Measurements from ENCODE around the gene LEMD2. TPM values are rescaled to one million over a fixed set of nuclear protein-coding genes. Genes with fewer than 3 reads are reported as not detected.

Gene LEMD2
- polyA plus RNA-seq, 1 of the 3 experiments (the other 2 are of a cell fraction) = 56.5 TPM

DNA sequence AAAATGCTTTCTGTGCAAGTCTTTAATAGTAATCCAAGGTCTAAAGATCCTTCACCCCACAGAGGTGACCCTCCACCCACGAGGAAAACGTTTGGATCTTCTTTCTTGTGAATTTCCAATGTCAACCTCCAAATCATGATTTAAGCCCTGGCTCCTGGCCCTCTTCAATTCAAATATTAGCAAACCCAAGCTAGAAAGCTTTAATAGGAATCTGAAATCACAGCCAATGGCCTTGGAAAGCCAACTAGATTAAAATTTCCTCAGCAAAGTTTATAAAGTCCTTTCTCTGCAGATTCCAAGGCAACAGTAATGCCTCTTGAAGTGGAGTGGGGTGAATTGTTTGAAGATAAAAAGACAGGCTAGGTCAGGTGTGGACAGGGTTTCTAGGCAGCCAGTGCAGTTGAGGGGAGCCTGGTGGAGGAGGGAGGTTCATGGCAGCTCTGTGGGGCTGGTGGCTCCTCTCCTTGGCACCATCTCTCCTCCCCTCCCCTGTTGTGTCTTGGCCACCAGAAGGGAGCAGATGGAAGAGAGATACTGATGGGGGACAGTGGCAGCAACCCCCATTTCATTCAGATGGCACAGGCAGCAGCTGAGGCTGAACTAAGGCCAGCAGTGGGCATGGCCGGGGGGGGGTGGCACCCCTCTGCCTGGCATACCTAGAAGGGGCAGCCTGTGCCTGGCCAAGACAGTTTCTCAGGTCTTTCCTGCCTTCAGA, 65.4 kb downstream of the LEMD2 start:
- H3K4me2 ChIP-seq = no peak overlapping the region
- no peak overlapping the region for H3K9ac ChIP-seq
- no peak overlapping the region for H2AFZ ChIP-seq (ENCODE audit: low read depth)
- 10% methylated on average over 3 of the region's 3 CpGs for WGBS (ENCODE audit: low lambda C conversion rate)
- no peaks in the 10 kb centered on the region for H3K79me2 ChIP-seq (ENCODE audit: insufficient read depth)
- TF ChIP-seq FOSL2 (IDR thresholded peaks at IDR 0.05; ENCODE audit: borderline replicate concordance, low read depth) = no peak
- no peaks in the 10 kb centered on the region for H3K9me2 ChIP-seq
- CTCF ChIA-PET = interaction anchor here (0.8 to 3.4 kb wide), 7 partner anchors 12 to 138 kb away, joined by 3 to 21 read pairs (median 4); partner anchors contain the start of gene UQCC2
- no peaks in the 10 kb centered on the region; a peak in 1 of 4 replicates for H3K4me1 ChIP-seq (ENCODE audit: control insufficient read depth in 1 of 2, insufficient read depth in 2 of 2, low read depth in 1 of 2, low read length in 1 of 2)
- H3F3A ChIP-seq (replicated peaks; ENCODE audit: insufficient read depth) = no peaks in the 10 kb centered on the region
- DNase-seq = no peak
- no peak overlapping the region for H3K4me3 ChIP-seq (ENCODE audit: low read depth in 2 of 2, low read length in 1 of 2)
- no peaks in the 10 kb centered on the region for H4K20me1 ChIP-seq (ENCODE audit: insufficient read depth)
- no peak overlapping the region for H3K27ac ChIP-seq (ENCODE audit: low read depth in 2 of 2, low read length in 1 of 2)
- H3K27me3 ChIP-seq (ENCODE audit: insufficient read depth) = peaks cover 74% of the 10 kb centered on the region
- no peaks in the 10 kb centered on the region for H3K36me3 ChIP-seq (replicated peaks in 1 of 2; ENCODE audit: control insufficient read depth in 1 of 2, insufficient read depth in 2 of 2, low read length in 1 of 2)
- no peaks in the 10 kb centered on the region for H3K9me3 ChIP-seq
- POLR2A ChIA-PET = no interaction called here

DNA sequence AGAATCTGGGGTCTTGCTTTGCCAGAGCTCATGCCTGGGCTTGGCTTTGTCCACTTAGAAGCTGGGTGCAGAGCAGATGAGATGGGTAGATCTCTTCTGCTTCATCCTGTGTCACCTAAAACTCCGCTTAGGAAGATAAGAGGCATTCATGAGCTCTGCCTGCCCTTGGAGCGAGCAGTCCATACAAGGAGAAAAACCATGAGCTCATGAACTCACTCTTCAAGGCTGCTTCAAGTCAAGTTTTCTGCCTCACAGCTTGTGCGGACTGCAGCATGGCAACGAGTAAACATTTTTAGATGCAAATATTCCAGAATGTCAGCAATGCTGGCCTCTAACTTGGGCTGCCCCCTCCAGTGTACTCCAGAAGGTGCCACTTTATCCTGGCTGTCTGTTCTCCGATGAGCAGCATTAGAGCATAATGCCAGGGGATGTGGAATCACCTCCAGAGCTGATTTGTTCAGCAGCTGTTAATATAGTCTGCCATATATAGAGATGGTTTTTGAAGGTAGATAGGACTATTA, 66.8 kb downstream of the LEMD2 start:
- no peaks in the 10 kb centered on the region for H3K9me2 ChIP-seq
- no peaks in the 10 kb centered on the region; a peak in 1 of 4 replicates for H3K4me1 ChIP-seq (ENCODE audit: control insufficient read depth in 1 of 2, insufficient read depth in 2 of 2, low read depth in 1 of 2, low read length in 1 of 2)
- no peak overlapping the region for H3K4me3 ChIP-seq (ENCODE audit: low read depth in 2 of 2, low read length in 1 of 2)
- no peaks in the 10 kb centered on the region for H3K79me2 ChIP-seq (ENCODE audit: insufficient read depth)
- no peak overlapping the region for H3K9ac ChIP-seq
- H2AFZ ChIP-seq (ENCODE audit: low read depth) = no peak overlapping the region
- 49% methylated on average over 5 of the region's 5 CpGs for WGBS (ENCODE audit: low lambda C conversion rate)
- no peak for DNase-seq
- H3F3A ChIP-seq (replicated peaks; ENCODE audit: insufficient read depth) = no peaks in the 10 kb centered on the region
- H3K9me3 ChIP-seq = no peaks in the 10 kb centered on the region
- CTCF ChIA-PET = interaction anchor here (1.0 to 3.4 kb wide), 5 partner anchors 10 to 137 kb away, joined by 3 to 21 read pairs (median 9); partner anchors contain the start of gene UQCC2
- H3K4me2 ChIP-seq = no peak overlapping the region
- H4K20me1 ChIP-seq (ENCODE audit: insufficient read depth) = no peaks in the 10 kb centered on the region
- H3K36me3 ChIP-seq (replicated peaks in 1 of 2; ENCODE audit: control insufficient read depth in 1 of 2, insufficient read depth in 2 of 2, low read length in 1 of 2) = no peaks in the 10 kb centered on the region
- TF ChIP-seq FOXJ3 (CRISPR knock-in tag; IDR thresholded peaks at IDR 0.05) (no peak), YY1 (IDR thresholded peaks at IDR 0.05; ENCODE audit: low read depth) (no peak), TEAD4 (IDR thresholded peaks at IDR 0.05; ENCODE audit: borderline replicate concordance, insufficient read depth) (no peak), MXI1 (IDR thresholded peaks at IDR 0.05; ENCODE audit: low read depth, low read length) (no peak)
- TF ChIP-seq, protein P1, sequence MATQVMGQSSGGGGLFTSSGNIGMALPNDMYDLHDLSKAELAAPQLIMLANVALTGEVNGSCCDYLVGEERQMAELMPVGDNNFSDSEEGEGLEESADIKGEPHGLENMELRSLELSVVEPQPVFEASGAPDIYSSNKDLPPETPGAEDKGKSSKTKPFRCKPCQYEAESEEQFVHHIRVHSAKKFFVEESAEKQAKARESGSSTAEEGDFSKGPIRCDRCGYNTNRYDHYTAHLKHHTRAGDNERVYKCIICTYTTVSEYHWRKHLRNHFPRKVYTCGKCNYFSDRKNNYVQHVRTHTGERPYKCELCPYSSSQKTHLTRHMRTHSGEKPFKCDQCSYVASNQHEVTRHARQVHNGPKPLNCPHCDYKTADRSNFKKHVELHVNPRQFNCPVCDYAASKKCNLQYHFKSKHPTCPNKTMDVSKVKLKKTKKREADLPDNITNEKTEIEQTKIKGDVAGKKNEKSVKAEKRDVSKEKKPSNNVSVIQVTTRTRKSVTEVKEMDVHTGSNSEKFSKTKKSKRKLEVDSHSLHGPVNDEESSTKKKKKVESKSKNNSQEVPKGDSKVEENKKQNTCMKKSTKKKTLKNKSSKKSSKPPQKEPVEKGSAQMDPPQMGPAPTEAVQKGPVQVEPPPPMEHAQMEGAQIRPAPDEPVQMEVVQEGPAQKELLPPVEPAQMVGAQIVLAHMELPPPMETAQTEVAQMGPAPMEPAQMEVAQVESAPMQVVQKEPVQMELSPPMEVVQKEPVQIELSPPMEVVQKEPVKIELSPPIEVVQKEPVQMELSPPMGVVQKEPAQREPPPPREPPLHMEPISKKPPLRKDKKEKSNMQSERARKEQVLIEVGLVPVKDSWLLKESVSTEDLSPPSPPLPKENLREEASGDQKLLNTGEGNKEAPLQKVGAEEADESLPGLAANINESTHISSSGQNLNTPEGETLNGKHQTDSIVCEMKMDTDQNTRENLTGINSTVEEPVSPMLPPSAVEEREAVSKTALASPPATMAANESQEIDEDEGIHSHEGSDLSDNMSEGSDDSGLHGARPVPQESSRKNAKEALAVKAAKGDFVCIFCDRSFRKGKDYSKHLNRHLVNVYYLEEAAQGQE (IDR thresholded peaks at IDR 0.05; ENCODE audit: low read depth, low read length) = no peak
- no peak overlapping the region for H3K27ac ChIP-seq (ENCODE audit: low read depth in 2 of 2, low read length in 1 of 2)
- POLR2A ChIA-PET = interaction anchor here (1.1 kb wide), 1 partner anchor 11 kb away, joined by 3 read pairs; the partner anchor contains the start of gene UQCC2
- H3K27me3 ChIP-seq (ENCODE audit: insufficient read depth) = peaks cover 61% of the 10 kb centered on the region
